Calu3 (cell line): ENCODE measurements around the gene RASA4. TPM values are rescaled to one million over a fixed set of nuclear protein-coding genes. Genes with fewer than 3 reads are reported as not detected.
"Not testable (repeated sequence)": the region's sequence is repeated elsewhere in the genome, so short reads cannot be mapped to it uniquely, and the experiment has no call there.

Experiments used
- BruUV-seq: library from RNA; stranded (reverse); fragments of 400-500 nt; replicated peaks from 2 replicates; lab custom pipeline; 2021; lab: Mats Ljungman, UMichigan
- CTCF ChIA-PET: fragments of 300-600 bp; sonication (Branson Sonifier 250); formaldehyde crosslinking; loops from one replicate; lab custom pipeline; 2022; ENCODE audit warnings: antibody characterized with exemption; lab: Charles Lee
- DNase-seq: peaks from one replicate; pipeline ENCODE4 v3.0.0; 2022
- H3K27ac Mint-ChIP-seq: one replicate; pipeline ENCODE4 v1.8.0; 2022; ENCODE audit warnings: mixed read lengths; ENCODE audit not compliant: unreplicated experiment
- H3K27me3 Mint-ChIP-seq: one replicate; pipeline ENCODE4 v1.8.0; 2022; ENCODE audit warnings: mixed read lengths; ENCODE audit not compliant: unreplicated experiment
- H3K36me3 Mint-ChIP-seq: one replicate; pipeline ENCODE4 v1.8.0; 2022; ENCODE audit warnings: mild to moderate bottlenecking, moderate library complexity, mixed read lengths; ENCODE audit not compliant: insufficient read depth, unreplicated experiment
- H3K4me1 Mint-ChIP-seq: one replicate; pipeline ENCODE4 v1.8.0; 2022; ENCODE audit warnings: mild to moderate bottlenecking, low read depth, mixed read lengths; ENCODE audit not compliant: unreplicated experiment
- H3K4me3 Mint-ChIP-seq: one replicate; pipeline ENCODE4 v1.8.0; 2022; ENCODE audit warnings: mild to moderate bottlenecking, low read depth, moderate library complexity, mixed read lengths; ENCODE audit not compliant: unreplicated experiment
- H3K9me3 Mint-ChIP-seq: one replicate; pipeline ENCODE4 v1.8.0; 2022; ENCODE audit warnings: low read depth, mixed read lengths; ENCODE audit not compliant: unreplicated experiment
- CTCF ChIP-seq: fragments of 200-600 bp; IDR thresholded peaks from one replicate; pipeline ENCODE4 v1.8.0; 2022; ENCODE audit warnings: antibody characterized with exemption; ENCODE audit not compliant: unreplicated experiment
- intact Hi-C: fragments of 100-400 bp; cut with micrococcal nuclease; formaldehyde crosslinking; loops from one replicate; pipeline ENCODE4 v1.10.0; 2022; ENCODE audit not compliant: unreplicated experiment
- total RNA-seq: library from RNA; stranded (reverse); gene quantifications from 2 replicates; pipeline ENCODE4 v1.2.3, GENCODE V29; 2022

Gene RASA4
- total RNA-seq, 1 experiment from 2014 or later, result 8.6 TPM

DNA sequence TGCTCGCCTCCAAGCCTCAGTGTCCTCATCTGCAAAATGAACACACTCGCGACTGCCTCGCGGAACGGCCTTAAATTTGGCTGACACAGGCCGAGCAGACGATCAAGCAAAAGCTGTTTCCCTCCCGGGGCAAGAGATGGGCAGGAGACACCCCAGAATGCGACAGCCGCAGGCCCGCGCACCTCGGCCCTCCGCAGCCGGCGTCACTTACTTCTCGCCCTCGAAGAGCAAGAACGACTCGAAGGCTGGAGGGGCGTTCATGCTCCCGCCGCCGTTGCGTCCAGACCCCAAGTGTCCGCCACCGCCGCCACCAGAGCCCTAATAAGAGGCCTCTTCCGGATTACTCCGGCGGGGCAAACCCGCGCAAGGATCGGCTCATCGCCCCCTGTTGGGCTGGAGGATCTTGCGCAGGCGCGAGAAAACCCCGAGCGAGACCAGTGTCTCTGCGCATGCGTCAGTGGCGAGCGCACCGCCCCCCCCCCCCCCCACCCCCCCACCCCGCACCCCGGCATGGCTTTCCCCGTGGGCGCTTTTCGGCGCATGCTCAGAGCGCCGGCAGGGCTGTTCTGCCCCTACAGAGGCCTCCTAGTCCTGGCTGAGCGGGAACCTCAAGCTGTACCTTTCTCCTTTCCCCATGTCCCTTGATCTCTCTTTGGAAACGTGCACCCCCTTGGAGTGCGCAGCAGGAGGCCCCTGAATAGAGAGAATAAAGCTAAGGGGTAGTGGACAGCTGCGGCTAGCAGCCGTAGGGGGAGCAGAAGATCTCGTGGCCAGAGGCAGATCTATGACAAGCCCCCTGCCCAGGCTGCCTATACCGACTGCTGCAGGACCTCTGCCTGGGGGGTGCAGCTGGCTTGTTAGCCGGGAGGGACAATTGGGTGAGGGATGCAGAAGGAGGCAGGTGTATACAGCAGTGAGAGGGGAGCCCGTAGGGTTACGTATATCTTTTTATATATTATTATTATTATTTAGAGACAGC, 44.0 kb downstream of the RASA4 start, which contains the start of gene POLR2J3:
POLR2J3 (minus strand) TSS at position 323 of the 979 bp plus-strand sequence; CDS start at position 261, 62 bp downstream.
- DNase-seq, result peak; percentile 96
- TF ChIP-seq CTCF, result peak; percentile 35
- H3K4me1 Mint-ChIP-seq, intact Hi-C loops, H3K27me3 Mint-ChIP-seq, H3K27ac Mint-ChIP-seq, H3K36me3 Mint-ChIP-seq, H3K9me3 Mint-ChIP-seq, BruUV-seq: not testable (repeated sequence)
- CTCF ChIA-PET, result interaction anchor here (0.6 kb wide), 1 partner anchor 93 kb away, joined by 3 read pairs; no protein-coding TSS in a partner anchor
- peak within 1 kb of the TSS; percentile 65 for H3K4me3 Mint-ChIP-seq

DNA sequence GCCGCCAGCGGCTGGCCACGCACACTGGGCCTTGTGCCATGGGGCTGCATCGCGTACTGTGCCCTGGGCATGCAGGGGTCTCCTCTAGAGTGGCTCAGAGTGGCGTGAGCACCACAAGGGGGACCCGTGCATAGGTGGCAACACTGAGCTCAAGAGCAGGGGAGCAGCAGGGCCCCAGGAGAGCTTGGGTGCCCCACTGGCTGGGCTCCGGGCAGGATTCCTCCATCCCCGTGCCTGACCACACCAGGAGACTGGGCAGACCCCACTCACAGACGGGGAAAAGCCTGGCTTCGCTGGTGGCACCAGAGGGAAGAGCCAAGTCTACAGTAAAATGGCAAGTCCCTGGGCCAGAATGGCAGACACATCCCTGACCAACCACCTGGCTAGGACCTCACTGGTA, 47.9 kb downstream of the RASA4 start:
- BruUV-seq, H3K4me3 Mint-ChIP-seq, intact Hi-C loops, H3K27ac Mint-ChIP-seq, H3K36me3 Mint-ChIP-seq, H3K4me1 Mint-ChIP-seq, DNase-seq, H3K9me3 Mint-ChIP-seq, H3K27me3 Mint-ChIP-seq, CTCF ChIA-PET: not testable (repeated sequence)

DNA sequence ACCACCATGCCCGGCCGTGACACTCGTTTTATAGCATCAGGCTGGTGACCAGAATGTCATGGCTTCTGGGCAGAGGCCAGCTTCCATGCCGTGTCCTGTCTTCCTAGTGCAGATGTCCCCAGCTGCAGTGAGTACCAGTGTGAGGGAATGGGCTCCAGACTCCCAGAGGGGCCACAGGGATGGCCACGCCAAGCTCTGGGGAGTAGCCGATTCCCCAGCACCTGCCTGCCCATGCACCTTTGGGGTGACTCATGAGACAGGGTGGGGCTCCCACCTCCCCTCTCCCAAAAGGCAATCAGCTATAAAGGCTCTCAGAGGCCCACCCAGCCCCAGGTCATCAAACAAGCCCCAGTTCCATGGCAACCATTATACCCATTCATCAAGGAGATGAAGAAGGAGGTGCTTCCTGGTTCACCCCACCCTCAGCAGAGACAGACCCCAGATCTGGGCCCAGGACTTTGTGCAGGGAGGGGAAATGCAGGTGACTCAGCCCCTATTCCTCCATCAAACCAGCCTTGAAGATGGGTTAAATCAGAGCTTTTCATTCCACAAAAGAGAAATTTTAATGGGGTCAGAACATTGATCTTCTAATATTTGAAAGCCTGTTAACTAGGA, 65.6 kb downstream of the RASA4 start, which contains the start of gene SPDYE2:
SPDYE2 (plus strand) TSS at position 419 of the 615 bp plus-strand sequence. CDS start 2,030 bp downstream, outside the sequence.
- BruUV-seq, CTCF ChIA-PET, H3K4me1 Mint-ChIP-seq, intact Hi-C loops, H3K27me3 Mint-ChIP-seq, H3K36me3 Mint-ChIP-seq, DNase-seq, H3K9me3 Mint-ChIP-seq, H3K4me3 Mint-ChIP-seq, H3K27ac Mint-ChIP-seq: not testable (repeated sequence)

DNA sequence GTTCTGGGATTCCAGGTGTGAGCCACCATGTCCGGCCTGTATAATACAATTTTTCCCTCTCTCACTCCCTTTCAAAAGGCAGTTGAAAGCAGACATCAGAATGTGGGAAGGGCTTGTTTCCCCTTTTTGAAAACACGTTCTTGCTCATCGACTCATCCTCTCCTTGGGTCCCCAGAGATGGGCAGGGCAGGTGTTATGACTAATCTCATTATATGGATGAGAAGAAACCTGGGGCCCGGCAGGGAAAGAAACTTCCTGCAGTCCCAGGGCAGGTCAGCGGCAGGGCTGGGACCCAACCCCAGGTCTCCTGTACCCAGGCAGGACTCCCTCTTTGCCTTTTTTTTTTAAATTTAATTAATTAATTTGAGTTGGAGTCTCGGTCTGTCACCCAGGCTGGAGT, 70.2 kb downstream of the RASA4 start:
- H3K9me3 Mint-ChIP-seq, BruUV-seq, H3K27me3 Mint-ChIP-seq, H3K27ac Mint-ChIP-seq, intact Hi-C loops, H3K36me3 Mint-ChIP-seq, H3K4me3 Mint-ChIP-seq, DNase-seq, H3K4me1 Mint-ChIP-seq, CTCF ChIA-PET: not testable (repeated sequence)

- DNase-seq, H3K27me3 Mint-ChIP-seq, BruUV-seq, H3K4me1 Mint-ChIP-seq, H3K9me3 Mint-ChIP-seq, H3K36me3 Mint-ChIP-seq, CTCF ChIA-PET, H3K4me3 Mint-ChIP-seq, intact Hi-C loops, H3K27ac Mint-ChIP-seq: not testable (repeated sequence)
These were observed 71.3 kb downstream of the RASA4 start for GRCh38 chr7:102545288-102545687.

DNA sequence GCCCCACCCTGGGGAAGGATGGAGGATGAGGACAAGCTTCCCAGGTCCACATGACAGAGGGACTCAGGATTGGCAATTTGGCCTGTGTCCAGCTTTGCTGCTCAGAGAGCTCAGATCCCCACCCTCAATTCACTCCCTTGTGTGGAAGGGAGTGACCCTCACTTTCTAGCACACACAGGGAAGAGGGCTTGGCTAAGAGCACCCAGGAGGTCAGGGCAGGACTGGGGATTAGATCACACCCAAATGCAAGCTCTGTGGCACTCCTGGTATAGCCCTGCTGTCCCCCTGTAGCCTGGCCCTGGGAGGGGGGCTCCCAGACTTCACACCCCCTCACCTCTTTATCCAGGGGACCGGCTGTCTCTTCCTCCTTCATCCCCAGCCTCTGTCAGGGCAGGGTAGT, 72.2 kb downstream of the RASA4 start:
- H3K4me1 Mint-ChIP-seq, H3K27ac Mint-ChIP-seq, H3K36me3 Mint-ChIP-seq, intact Hi-C loops, DNase-seq, H3K9me3 Mint-ChIP-seq, H3K4me3 Mint-ChIP-seq, H3K27me3 Mint-ChIP-seq, BruUV-seq, CTCF ChIA-PET: not testable (repeated sequence)

DNA sequence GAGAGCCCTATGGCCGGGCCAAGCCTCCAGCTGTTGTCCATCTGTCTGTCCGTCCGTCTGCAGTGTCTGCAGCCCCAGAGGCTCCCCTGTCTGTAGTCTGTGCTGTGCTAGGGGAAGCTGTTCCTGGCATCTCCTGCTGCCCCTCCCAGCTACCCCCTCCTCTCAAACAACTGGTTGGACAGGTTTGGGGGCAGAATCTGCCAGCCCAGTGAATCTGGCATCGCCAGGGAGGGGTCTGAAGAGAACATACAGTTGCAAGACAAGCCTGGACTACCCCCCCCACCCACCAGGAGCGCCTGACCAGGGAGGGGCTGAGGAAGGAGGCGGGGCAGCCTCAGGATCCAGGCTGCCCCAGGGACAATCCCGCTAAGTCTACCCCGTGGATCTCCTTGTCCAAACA, 73.0 kb downstream of the RASA4 start, which contains the start of gene UPK3BL2:
UPK3BL2 (minus strand) TSS at position 101 of the 400 bp plus-strand sequence; CDS start at position 41, 60 bp downstream.
- H3K9me3 Mint-ChIP-seq, DNase-seq, H3K27me3 Mint-ChIP-seq, BruUV-seq, CTCF ChIA-PET, intact Hi-C loops, H3K4me3 Mint-ChIP-seq, H3K4me1 Mint-ChIP-seq, H3K27ac Mint-ChIP-seq, H3K36me3 Mint-ChIP-seq: not testable (repeated sequence)

- DNase-seq, H3K27ac Mint-ChIP-seq, H3K4me3 Mint-ChIP-seq, H3K4me1 Mint-ChIP-seq, BruUV-seq, intact Hi-C loops, H3K9me3 Mint-ChIP-seq, H3K36me3 Mint-ChIP-seq, H3K27me3 Mint-ChIP-seq: not testable (repeated sequence)
- CTCF ChIA-PET, result interaction anchor here (0.6 kb wide), 1 partner anchor 1637 kb away, joined by 4 read pairs; no protein-coding TSS in a partner anchor
These were observed 73.8 kb downstream of the RASA4 start for GRCh38 chr7:102542771-102543170.
